ENCODE results near the gene RNASEL. TPM values are rescaled to one million over a fixed set of nuclear protein-coding genes. Genes with fewer than 3 reads are reported as not detected.

The RNASEL gene
- polyA plus RNA-seq, 1 of the 3 experiments (the other 2 are of a cell fraction), result not detected

DNA sequence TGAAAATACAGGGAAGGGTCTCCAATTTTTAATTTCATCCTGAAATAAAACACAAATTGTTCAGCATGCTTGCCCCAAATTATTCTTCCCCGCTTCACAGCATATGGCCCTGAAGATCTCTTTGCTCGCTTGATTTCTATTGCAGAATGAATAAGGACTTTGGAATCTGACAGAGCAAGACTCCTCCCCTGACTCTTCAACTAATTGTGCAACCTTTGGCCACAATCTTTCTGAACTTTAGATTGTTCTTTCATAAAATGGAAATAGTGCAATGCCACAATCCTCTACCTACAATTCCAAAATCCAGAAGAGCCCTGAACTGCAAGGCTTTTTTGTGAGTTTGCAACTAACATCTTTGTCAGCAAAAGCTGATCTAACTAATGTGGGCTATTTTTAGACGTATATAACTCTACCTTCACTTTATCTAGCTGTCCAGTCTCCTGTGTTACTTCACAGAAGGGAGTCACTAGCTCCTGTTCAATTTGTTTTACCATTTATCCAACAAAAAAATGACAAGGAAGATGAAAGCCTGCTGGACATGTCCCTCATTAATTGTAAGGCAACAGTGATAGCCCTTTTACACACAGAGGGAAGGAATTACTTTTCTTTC is 13.4 kb downstream of the RNASEL start:
- no peaks in the 10 kb centered on the region for H3K36me3 ChIP-seq (replicated peaks in 1 of 2; ENCODE audit: control insufficient read depth in 1 of 2, insufficient read depth in 2 of 2, low read length in 1 of 2)
- no peak overlapping the region for H3K4me2 ChIP-seq
- no peak for DNase-seq
- ChIA-PET CTCF (interaction anchor here (0.8 to 1.7 kb wide), 2 partner anchors 19 to 209 kb away, joined by 3 to 6 read pairs; no protein-coding TSS in a partner anchor), POLR2A (no interaction called here)
- H3K9me3 ChIP-seq, result no peaks in the 10 kb centered on the region
- H3K27me3 ChIP-seq (ENCODE audit: insufficient read depth), result no peaks in the 10 kb centered on the region; the same call in 1 of the 2 replicates
- no peak overlapping the region for H3K4me3 ChIP-seq (ENCODE audit: low read depth in 2 of 2, low read length in 1 of 2)
- WGBS (ENCODE audit: low lambda C conversion rate), result 39% methylated on average over 3 of the region's 3 CpGs
- no peaks in the 10 kb centered on the region for H3F3A ChIP-seq (replicated peaks; ENCODE audit: insufficient read depth)
- H3K9me2 ChIP-seq, result no peaks in the 10 kb centered on the region
- H4K20me1 ChIP-seq (ENCODE audit: insufficient read depth), result no peaks in the 10 kb centered on the region
- TF ChIP-seq CHD2 (IDR thresholded peaks at IDR 0.05; ENCODE audit: low read length, partially characterized antibody) (no peak), EP300 (IDR thresholded peaks at IDR 0.05; ENCODE audit: borderline replicate concordance in 1 of 2, low read depth in 1 of 2, low read length in 1 of 2) (no peak), JUND (IDR thresholded peaks at IDR 0.05) (no peak), GABPA (IDR thresholded peaks at IDR 0.05; ENCODE audit: low read depth) (no peak), FOXM1 (IDR thresholded peaks at IDR 0.05; ENCODE audit: low read depth) (no peak), FOXJ3 (CRISPR knock-in tag; IDR thresholded peaks at IDR 0.05) (no peak), YY1 (IDR thresholded peaks at IDR 0.05; ENCODE audit: low read depth) (no peak), TEAD4 (IDR thresholded peaks at IDR 0.05; ENCODE audit: borderline replicate concordance, insufficient read depth) (no peak), SMC3 (IDR thresholded peaks at IDR 0.05; ENCODE audit: low read depth, low read length) (no peak), EZH2phosphoT487 (IDR thresholded peaks at IDR 0.05; ENCODE audit: borderline replicate concordance, low read depth) (no peak), FOSL2 (IDR thresholded peaks at IDR 0.05; ENCODE audit: borderline replicate concordance, low read depth) (no peak), ELF1 (IDR thresholded peaks at IDR 0.05) (no peak), RCOR1 (IDR thresholded peaks at IDR 0.05; ENCODE audit: low read length) (no peak), GATA2 (CRISPR knock-in tag; IDR thresholded peaks at IDR 0.05) (no peak)
- TF ChIP-seq, protein P1, sequence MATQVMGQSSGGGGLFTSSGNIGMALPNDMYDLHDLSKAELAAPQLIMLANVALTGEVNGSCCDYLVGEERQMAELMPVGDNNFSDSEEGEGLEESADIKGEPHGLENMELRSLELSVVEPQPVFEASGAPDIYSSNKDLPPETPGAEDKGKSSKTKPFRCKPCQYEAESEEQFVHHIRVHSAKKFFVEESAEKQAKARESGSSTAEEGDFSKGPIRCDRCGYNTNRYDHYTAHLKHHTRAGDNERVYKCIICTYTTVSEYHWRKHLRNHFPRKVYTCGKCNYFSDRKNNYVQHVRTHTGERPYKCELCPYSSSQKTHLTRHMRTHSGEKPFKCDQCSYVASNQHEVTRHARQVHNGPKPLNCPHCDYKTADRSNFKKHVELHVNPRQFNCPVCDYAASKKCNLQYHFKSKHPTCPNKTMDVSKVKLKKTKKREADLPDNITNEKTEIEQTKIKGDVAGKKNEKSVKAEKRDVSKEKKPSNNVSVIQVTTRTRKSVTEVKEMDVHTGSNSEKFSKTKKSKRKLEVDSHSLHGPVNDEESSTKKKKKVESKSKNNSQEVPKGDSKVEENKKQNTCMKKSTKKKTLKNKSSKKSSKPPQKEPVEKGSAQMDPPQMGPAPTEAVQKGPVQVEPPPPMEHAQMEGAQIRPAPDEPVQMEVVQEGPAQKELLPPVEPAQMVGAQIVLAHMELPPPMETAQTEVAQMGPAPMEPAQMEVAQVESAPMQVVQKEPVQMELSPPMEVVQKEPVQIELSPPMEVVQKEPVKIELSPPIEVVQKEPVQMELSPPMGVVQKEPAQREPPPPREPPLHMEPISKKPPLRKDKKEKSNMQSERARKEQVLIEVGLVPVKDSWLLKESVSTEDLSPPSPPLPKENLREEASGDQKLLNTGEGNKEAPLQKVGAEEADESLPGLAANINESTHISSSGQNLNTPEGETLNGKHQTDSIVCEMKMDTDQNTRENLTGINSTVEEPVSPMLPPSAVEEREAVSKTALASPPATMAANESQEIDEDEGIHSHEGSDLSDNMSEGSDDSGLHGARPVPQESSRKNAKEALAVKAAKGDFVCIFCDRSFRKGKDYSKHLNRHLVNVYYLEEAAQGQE (IDR thresholded peaks at IDR 0.05; ENCODE audit: low read depth, low read length), result no peak
- TF ChIP-seq, protein P2, sequence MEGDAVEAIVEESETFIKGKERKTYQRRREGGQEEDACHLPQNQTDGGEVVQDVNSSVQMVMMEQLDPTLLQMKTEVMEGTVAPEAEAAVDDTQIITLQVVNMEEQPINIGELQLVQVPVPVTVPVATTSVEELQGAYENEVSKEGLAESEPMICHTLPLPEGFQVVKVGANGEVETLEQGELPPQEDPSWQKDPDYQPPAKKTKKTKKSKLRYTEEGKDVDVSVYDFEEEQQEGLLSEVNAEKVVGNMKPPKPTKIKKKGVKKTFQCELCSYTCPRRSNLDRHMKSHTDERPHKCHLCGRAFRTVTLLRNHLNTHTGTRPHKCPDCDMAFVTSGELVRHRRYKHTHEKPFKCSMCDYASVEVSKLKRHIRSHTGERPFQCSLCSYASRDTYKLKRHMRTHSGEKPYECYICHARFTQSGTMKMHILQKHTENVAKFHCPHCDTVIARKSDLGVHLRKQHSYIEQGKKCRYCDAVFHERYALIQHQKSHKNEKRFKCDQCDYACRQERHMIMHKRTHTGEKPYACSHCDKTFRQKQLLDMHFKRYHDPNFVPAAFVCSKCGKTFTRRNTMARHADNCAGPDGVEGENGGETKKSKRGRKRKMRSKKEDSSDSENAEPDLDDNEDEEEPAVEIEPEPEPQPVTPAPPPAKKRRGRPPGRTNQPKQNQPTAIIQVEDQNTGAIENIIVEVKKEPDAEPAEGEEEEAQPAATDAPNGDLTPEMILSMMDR (IDR thresholded peaks at IDR 0.05), result no peak
- TF ChIP-seq, protein P3, sequence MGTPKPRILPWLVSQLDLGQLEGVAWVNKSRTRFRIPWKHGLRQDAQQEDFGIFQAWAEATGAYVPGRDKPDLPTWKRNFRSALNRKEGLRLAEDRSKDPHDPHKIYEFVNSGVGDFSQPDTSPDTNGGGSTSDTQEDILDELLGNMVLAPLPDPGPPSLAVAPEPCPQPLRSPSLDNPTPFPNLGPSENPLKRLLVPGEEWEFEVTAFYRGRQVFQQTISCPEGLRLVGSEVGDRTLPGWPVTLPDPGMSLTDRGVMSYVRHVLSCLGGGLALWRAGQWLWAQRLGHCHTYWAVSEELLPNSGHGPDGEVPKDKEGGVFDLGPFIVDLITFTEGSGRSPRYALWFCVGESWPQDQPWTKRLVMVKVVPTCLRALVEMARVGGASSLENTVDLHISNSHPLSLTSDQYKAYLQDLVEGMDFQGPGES (IDR thresholded peaks at IDR 0.05; ENCODE audit: low read depth, low read length), result no peak
- TF ChIP-seq, protein P4, sequence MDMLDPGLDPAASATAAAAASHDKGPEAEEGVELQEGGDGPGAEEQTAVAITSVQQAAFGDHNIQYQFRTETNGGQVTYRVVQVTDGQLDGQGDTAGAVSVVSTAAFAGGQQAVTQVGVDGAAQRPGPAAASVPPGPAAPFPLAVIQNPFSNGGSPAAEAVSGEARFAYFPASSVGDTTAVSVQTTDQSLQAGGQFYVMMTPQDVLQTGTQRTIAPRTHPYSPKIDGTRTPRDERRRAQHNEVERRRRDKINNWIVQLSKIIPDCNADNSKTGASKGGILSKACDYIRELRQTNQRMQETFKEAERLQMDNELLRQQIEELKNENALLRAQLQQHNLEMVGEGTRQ (IDR thresholded peaks at IDR 0.05; ENCODE audit: borderline replicate concordance, low read depth, low read length), result no peak
- TF ChIP-seq, protein P5, sequence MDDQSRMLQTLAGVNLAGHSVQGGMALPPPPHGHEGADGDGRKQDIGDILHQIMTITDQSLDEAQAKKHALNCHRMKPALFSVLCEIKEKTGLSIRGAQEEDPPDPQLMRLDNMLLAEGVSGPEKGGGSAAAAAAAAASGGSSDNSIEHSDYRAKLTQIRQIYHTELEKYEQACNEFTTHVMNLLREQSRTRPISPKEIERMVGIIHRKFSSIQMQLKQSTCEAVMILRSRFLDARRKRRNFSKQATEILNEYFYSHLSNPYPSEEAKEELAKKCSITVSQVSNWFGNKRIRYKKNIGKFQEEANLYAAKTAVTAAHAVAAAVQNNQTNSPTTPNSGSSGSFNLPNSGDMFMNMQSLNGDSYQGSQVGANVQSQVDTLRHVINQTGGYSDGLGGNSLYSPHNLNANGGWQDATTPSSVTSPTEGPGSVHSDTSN (IDR thresholded peaks at IDR 0.05), result no peak
- TF ChIP-seq, protein P6, sequence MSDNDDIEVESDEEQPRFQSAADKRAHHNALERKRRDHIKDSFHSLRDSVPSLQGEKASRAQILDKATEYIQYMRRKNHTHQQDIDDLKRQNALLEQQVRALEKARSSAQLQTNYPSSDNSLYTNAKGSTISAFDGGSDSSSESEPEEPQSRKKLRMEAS (IDR thresholded peaks at IDR 0.05; ENCODE audit: low read depth), result no peak
- no peaks in the 10 kb centered on the region for H3K79me2 ChIP-seq (ENCODE audit: insufficient read depth)
- H3K9ac ChIP-seq, result no peak overlapping the region
- no peak overlapping the region for H3K27ac ChIP-seq (ENCODE audit: low read depth in 2 of 2, low read length in 1 of 2)
- no peaks in the 10 kb centered on the region for H3K4me1 ChIP-seq (ENCODE audit: control insufficient read depth in 1 of 2, insufficient read depth in 2 of 2, low read depth in 1 of 2, low read length in 1 of 2)
- H2AFZ ChIP-seq (ENCODE audit: low read depth), result no peak overlapping the region
